Natural killer cell (primary cell): Measurements from ENCODE around the gene PRB2. TPM values are rescaled to one million over a fixed set of nuclear protein-coding genes. Genes with fewer than 3 reads are reported as not detected.
"Not testable (repeated sequence)": the region's sequence is repeated elsewhere in the genome, so short reads cannot be mapped to it uniquely, and the experiment has no call there.

ENCODE experiments used
- ATAC-seq, 3 donors: fragments of 150-1000 bp in 2 of 3; fragments of 200-7000 bp in 1 of 3; cut with Tn5 transposase; 1 replicate in 1 of 3; 2 replicates in 2 of 3; pipeline ENCODE4 v1.10.0; 2021; ENCODE audit warnings: mild to moderate bottlenecking in 2 of 3, moderate library complexity in 2 of 3
- DNase-seq, 2 donors: peaks; one replicate each; pipeline versions ENCODE4 v3.0.0 to v3.0.0-alpha.2; 2013 to 2021; ENCODE audit warnings: mixed read lengths in 1 of 2
- H3K27ac ChIP-seq: one replicate; pipeline ENCODE4 v1.5.1; 2013; ENCODE audit warnings: mild to moderate bottlenecking, low read length
- H3K27me3 ChIP-seq: one replicate; pipeline ENCODE4 v1.6.1; 2013; ENCODE audit warnings: low read length; ENCODE audit not compliant: control insufficient read depth, insufficient read depth
- H3K36me3 ChIP-seq: one replicate; pipeline ENCODE4 v1.6.1; 2013; ENCODE audit warnings: low read length; ENCODE audit not compliant: control insufficient read depth, insufficient read depth
- H3K4me1 ChIP-seq: one replicate; pipeline ENCODE4 v1.6.1; 2013; ENCODE audit warnings: low read length; ENCODE audit not compliant: control insufficient read depth, insufficient read depth
- H3K4me3 ChIP-seq: one replicate; pipeline ENCODE4 v1.5.1; 2013; ENCODE audit warnings: low read length
- H3K9me3 ChIP-seq: one replicate; pipeline ENCODE4 v1.6.1; 2013; ENCODE audit warnings: low read length; ENCODE audit not compliant: control insufficient read depth, insufficient read depth
- H3K27ac Mint-ChIP-seq, 2 donors: one replicate each; pipeline ENCODE4 v1.8.0; 2022; ENCODE audit warnings: mild to moderate bottlenecking in 2 of 2, mixed read lengths in 2 of 2, moderate library complexity in 1 of 2
- H3K27me3 Mint-ChIP-seq, 2 donors: one replicate each; pipeline ENCODE4 v1.8.0; 2022; ENCODE audit warnings: low read depth in 2 of 2, mixed read lengths in 2 of 2
- H3K36me3 Mint-ChIP-seq: one replicate; pipeline ENCODE4 v1.8.0; 2022; ENCODE audit warnings: mixed read lengths
- H3K4me1 Mint-ChIP-seq, 2 donors: one replicate each; pipeline ENCODE4 v1.8.0; 2022; ENCODE audit warnings: mixed read lengths in 2 of 2
- H3K4me3 Mint-ChIP-seq: one replicate; pipeline ENCODE4 v1.8.0; 2022; ENCODE audit warnings: mild to moderate bottlenecking, moderate library complexity, mixed read lengths
- H3K9me3 Mint-ChIP-seq, 2 donors: one replicate each; pipeline ENCODE4 v1.8.0; 2022; ENCODE audit warnings: mixed read lengths in 2 of 2
- WGBS: methylation state at CpG from one replicate; pipeline ENCODE4 v1.1.7; 2013; ENCODE audit warnings: missing lambda C conversion rate; ENCODE audit not compliant: insufficient coverage; 5-methylcytosine and 5-hydroxymethylcytosine counted together
- intact Hi-C: fragments of 100-400 bp; cut with micrococcal nuclease; formaldehyde crosslinking; loops from one replicate; pipeline ENCODE4 v1.14.2; 2022
- total RNA-seq, 4 donors: library from RNA; stranded (reverse); fragments of 120-200 nt in 1 of 4; gene quantifications; one replicate each; pipeline versions ENCODE4 v1.2.3 to v1.2.4, GENCODE V29; 2013 to 2022
- TF ChIP-seq, protein P1 (sequence below): fragments of 200-600 bp; IDR thresholded peaks from one replicate; pipeline ENCODE4 v1.8.0; 2022; ENCODE audit warnings: antibody characterized with exemption

PRB2 gene
- not detected for total RNA-seq
- total RNA-seq (2013): not detected

DNA sequence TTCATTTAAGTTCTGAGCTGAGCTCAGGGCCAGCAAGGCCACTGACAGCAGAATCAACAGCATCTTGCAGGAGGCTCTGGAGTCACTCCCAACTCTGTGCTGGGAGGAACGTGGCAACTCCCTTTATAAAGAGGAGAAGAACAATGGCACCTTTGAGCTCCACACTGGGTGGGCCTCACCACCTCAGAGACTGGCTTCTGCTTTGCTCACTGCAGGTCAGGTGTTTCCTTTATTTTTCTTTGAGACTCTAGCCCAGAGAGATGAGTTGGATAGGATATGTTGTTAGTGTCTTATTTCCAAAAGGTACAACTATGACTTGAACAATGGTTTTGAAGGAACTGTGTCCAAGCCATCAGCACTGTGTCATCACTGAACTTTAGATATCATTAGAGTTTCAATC, at the start of gene PRB2:
Gene PRB2, minus strand, starts transcription at position 101 of the 400 bp plus-strand sequence. Its CDS starts 38 bp downstream, at position 63.
- H3K4me1 ChIP-seq, H3K27me3 Mint-ChIP-seq, H3K4me1 Mint-ChIP-seq, H3K9me3 ChIP-seq, H3K27ac ChIP-seq, H3K4me3 ChIP-seq, H3K36me3 Mint-ChIP-seq, intact Hi-C loops, H3K4me3 Mint-ChIP-seq, H3K9me3 Mint-ChIP-seq, H3K36me3 ChIP-seq, DNase-seq, H3K27me3 ChIP-seq, H3K27ac Mint-ChIP-seq, ATAC-seq: not testable (repeated sequence)
- no CpG with 5 or more reads among the region's 1 CpG for WGBS

DNA sequence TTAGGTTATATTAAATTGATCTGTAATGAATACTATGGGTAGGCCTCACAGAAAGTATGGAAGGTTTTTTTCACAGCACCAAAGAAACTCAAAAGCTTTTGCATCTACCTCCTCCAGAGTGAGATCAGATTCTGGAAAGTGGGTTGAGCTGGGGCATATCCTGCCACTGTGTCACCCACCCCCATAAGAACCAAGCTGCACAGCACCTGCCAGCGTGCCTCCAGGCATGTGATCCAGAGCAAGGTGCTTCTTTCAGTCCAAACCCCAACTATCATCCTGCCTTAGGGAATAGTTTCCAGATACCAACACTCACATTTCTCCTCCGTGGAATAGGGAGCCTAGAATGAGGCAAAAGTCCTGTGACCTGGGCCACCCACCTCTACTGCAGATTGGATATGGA, 42.6 kb upstream of the PRB2 start:
- no peaks in the 10 kb centered on the region for H3K9me3 ChIP-seq
- H3K27ac ChIP-seq: no peak overlapping the region
- H3K4me1 Mint-ChIP-seq: no peaks in the 10 kb centered on the region
- WGBS: 91% methylated on average over 2 of the region's 2 CpGs
- ATAC-seq (no peak), DNase-seq (no peak)
- H3K4me1 ChIP-seq: no peaks in the 10 kb centered on the region
- peaks cover 3 to 10% of the 10 kb centered on the region in 2 donors for H3K27me3 Mint-ChIP-seq
- no peak overlapping the region for H3K27ac Mint-ChIP-seq
- no peaks in the 10 kb centered on the region for H3K36me3 ChIP-seq
- no peak overlapping the region for H3K4me3 ChIP-seq
- no peak overlapping the region for H3K4me3 Mint-ChIP-seq
- H3K27me3 ChIP-seq: no peaks in the 10 kb centered on the region
- TF ChIP-seq, protein P1, sequence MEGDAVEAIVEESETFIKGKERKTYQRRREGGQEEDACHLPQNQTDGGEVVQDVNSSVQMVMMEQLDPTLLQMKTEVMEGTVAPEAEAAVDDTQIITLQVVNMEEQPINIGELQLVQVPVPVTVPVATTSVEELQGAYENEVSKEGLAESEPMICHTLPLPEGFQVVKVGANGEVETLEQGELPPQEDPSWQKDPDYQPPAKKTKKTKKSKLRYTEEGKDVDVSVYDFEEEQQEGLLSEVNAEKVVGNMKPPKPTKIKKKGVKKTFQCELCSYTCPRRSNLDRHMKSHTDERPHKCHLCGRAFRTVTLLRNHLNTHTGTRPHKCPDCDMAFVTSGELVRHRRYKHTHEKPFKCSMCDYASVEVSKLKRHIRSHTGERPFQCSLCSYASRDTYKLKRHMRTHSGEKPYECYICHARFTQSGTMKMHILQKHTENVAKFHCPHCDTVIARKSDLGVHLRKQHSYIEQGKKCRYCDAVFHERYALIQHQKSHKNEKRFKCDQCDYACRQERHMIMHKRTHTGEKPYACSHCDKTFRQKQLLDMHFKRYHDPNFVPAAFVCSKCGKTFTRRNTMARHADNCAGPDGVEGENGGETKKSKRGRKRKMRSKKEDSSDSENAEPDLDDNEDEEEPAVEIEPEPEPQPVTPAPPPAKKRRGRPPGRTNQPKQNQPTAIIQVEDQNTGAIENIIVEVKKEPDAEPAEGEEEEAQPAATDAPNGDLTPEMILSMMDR: no peak
- intact Hi-C loops: no loop called here
- H3K36me3 Mint-ChIP-seq: no peaks in the 10 kb centered on the region
- no peaks in the 10 kb centered on the region for H3K9me3 Mint-ChIP-seq

DNA sequence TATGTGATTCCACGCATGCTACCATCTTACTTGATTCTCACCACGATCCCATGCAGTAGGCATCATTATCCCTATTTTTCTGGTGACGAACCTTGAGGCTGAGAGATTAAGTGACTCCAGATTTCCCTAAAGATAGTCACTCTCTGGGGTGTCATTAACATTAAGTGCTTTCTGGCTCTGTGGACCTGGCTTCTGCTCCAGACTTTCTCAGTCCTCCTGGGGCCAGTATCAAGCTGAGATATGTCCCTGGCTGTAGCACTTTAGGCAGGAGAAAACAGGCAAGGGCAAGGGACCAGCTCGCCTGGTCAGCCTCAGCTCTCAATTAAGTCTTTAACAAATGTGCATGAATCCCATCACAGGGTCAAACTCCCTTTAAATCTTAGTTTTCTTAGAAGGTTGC, 38.3 kb upstream of the PRB2 start:
- Histone ChIP-seq H3K36me3 (no peaks in the 10 kb centered on the region), H3K4me1 (no peaks in the 10 kb centered on the region), H3K27ac (no peak overlapping the region), H3K4me3 (no peak overlapping the region), H3K9me3 (no peaks in the 10 kb centered on the region), H3K27me3 (no peaks in the 10 kb centered on the region)
- H3K36me3 Mint-ChIP-seq: no peaks in the 10 kb centered on the region
- no peak overlapping the region for H3K4me3 Mint-ChIP-seq
- no peaks in the 10 kb centered on the region for H3K4me1 Mint-ChIP-seq
- DNase-seq (no peak), ATAC-seq (no peak)
- TF ChIP-seq, protein P1: no peak
- no peaks in the 10 kb centered on the region for H3K9me3 Mint-ChIP-seq
- WGBS: 67% methylated on average over 4 of the region's 4 CpGs
- intact Hi-C loops: no loop called here
- H3K27ac Mint-ChIP-seq: no peak overlapping the region
- H3K27me3 Mint-ChIP-seq: no peaks in the 10 kb centered on the region

DNA sequence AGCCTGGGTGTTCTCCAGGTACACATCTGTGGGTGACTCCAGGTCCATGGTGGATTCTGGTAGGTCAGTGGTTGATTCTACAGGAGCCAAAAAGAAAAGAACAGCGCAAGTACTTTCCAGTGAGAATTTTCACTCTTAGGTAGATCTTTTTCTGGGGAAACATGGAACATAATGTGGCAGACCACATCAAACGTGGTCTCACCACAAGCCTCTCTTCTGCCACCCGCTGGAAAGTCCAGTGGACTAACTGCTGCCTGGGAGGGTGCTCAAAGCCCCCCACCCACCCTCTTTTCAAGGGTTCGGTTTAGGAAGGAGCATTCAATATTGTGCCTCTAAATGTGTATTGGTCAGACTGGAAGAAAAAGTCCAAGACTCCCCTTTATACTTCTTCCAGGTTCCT, 36.1 kb upstream of the PRB2 start:
- H3K27me3 ChIP-seq: no peaks in the 10 kb centered on the region
- 50% methylated on average over 3 of the region's 4 CpGs for WGBS
- no peak overlapping the region for H3K4me3 ChIP-seq
- TF ChIP-seq, protein P1: no peak
- no peaks in the 10 kb centered on the region for H3K9me3 Mint-ChIP-seq
- no peak overlapping the region for H3K4me3 Mint-ChIP-seq
- ATAC-seq: no peak
- H3K27me3 Mint-ChIP-seq: peaks cover 0 to 12% of the 10 kb centered on the region in 2 donors
- H3K36me3 Mint-ChIP-seq: no peaks in the 10 kb centered on the region
- no peaks in the 10 kb centered on the region for H3K9me3 ChIP-seq
- H3K36me3 ChIP-seq: no peaks in the 10 kb centered on the region
- no peaks in the 10 kb centered on the region for H3K4me1 ChIP-seq
- H3K27ac ChIP-seq: no peak overlapping the region
- no peak for DNase-seq
- intact Hi-C loops: no loop called here
- H3K27ac Mint-ChIP-seq: no peak overlapping the region
- no peaks in the 10 kb centered on the region for H3K4me1 Mint-ChIP-seq
